Left ventricle myocardium inferior (tissue), 1 donor: Measurements from ENCODE around the gene PKHD1. TPM values are rescaled to one million over a fixed set of nuclear protein-coding genes. Genes with fewer than 3 reads are reported as not detected.

ENCODE experiments used
- DNase-seq: peaks from one replicate; pipeline ENCODE4 v3.0.0-alpha.2; 2020
- H3K27ac ChIP-seq: fragments of 200-600 bp; replicated peaks from 2 replicates; pipeline ENCODE4 v1.8.0; 2021
- H3K27me3 ChIP-seq: fragments of 200-600 bp; 2 replicates; pipeline ENCODE4 v1.8.0; 2021; ENCODE audit warnings: low read depth
- H3K36me3 ChIP-seq: fragments of 200-600 bp; 2 replicates; pipeline ENCODE4 v1.8.0; 2021
- H3K4me1 ChIP-seq: fragments of 200-600 bp; 2 replicates; pipeline ENCODE4 v1.8.0; 2021
- H3K4me3 ChIP-seq: fragments of 200-600 bp; 2 replicates; pipeline ENCODE4 v1.8.0; 2021; ENCODE audit warnings: mild to moderate bottlenecking, moderate library complexity
- H3K9me3 ChIP-seq: fragments of 200-600 bp; replicated peaks from 2 replicates; pipeline ENCODE4 v1.8.0; 2021
- intact Hi-C: fragments of 100-400 bp; cut with micrococcal nuclease; formaldehyde crosslinking; loops from one replicate; pipeline ENCODE4 v1.11.0; 2022
- total RNA-seq: library from RNA; stranded (reverse); fragmentation: NEBNext Ultra II Directional; extraction: Animal tissue kit (Norgen Biotek cat#: 25700); gene quantifications from one replicate; pipeline ENCODE4 v1.2.1, GENCODE V29; 2021
- TF ChIP-seq, protein P1 (sequence below): fragments of 200-600 bp; IDR thresholded peaks from 2 replicates; pipeline ENCODE4 v1.8.0; 2021; ENCODE audit warnings: antibody characterized with exemption, mild to moderate bottlenecking, borderline replicate concordance
- donor health status: DM: no; HTN: yes; CAD: no; lungs with severe emphysema.

Gene PKHD1
- total RNA-seq, 1 donor from 2014 or later, result not detected

GRCh38 chr6:51963980-51964379 is 123.4 kb downstream of the PKHD1 start:
- Histone ChIP-seq H3K4me1 (no peaks in the 10 kb centered on the region), H3K36me3 (no peaks in the 10 kb centered on the region), H3K4me3 (no peak overlapping the region), H3K9me3 (no peaks in the 10 kb centered on the region), H3K27me3 (peaks cover 76% of the 10 kb centered on the region), H3K27ac (no peak overlapping the region)
- DNase-seq, result no peak
- intact Hi-C loops, result no loop called here
- TF ChIP-seq, protein P1, sequence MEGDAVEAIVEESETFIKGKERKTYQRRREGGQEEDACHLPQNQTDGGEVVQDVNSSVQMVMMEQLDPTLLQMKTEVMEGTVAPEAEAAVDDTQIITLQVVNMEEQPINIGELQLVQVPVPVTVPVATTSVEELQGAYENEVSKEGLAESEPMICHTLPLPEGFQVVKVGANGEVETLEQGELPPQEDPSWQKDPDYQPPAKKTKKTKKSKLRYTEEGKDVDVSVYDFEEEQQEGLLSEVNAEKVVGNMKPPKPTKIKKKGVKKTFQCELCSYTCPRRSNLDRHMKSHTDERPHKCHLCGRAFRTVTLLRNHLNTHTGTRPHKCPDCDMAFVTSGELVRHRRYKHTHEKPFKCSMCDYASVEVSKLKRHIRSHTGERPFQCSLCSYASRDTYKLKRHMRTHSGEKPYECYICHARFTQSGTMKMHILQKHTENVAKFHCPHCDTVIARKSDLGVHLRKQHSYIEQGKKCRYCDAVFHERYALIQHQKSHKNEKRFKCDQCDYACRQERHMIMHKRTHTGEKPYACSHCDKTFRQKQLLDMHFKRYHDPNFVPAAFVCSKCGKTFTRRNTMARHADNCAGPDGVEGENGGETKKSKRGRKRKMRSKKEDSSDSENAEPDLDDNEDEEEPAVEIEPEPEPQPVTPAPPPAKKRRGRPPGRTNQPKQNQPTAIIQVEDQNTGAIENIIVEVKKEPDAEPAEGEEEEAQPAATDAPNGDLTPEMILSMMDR, result no peak

DNA sequence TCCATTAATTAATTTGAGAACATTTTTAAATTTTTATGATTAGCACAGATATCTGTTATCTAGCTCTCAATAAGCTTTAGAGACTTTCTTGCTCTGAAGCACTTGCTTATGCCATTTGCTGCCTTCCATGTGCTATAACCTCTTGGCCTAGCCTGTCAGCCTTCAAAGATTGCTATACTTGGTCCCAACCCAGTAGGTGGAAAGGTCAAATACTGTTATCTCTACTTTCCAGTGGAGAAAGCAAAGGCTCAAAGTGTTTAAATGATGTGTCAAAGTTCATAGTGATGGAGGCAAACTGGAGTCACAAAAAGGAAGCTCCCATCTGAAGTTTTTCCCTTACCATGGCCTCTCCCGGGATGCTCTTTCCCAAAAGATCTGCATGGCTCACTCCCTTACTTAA is 125.1 kb downstream of the PKHD1 start:
- TF ChIP-seq, protein P1, result no peak
- intact Hi-C loops, result no loop called here

GRCh38 chr6:51960419-51960818 is 127.0 kb downstream of the PKHD1 start:
- no peak overlapping the region for H3K4me3 ChIP-seq
- intact Hi-C loops, result no loop called here
- no peak overlapping the region for H3K27ac ChIP-seq
- no peaks in the 10 kb centered on the region for H3K36me3 ChIP-seq
- TF ChIP-seq, protein P1, result no peak
- H3K27me3 ChIP-seq, result peaks cover 62% of the 10 kb centered on the region
- DNase-seq, result no peak
- H3K4me1 ChIP-seq, result no peaks in the 10 kb centered on the region
- no peaks in the 10 kb centered on the region for H3K9me3 ChIP-seq

More for the DNA sequence above, 125.1 kb downstream of the PKHD1 start:
- Histone ChIP-seq H3K4me1 (no peaks in the 10 kb centered on the region), H3K27ac (no peak overlapping the region), H3K9me3 (no peaks in the 10 kb centered on the region), H3K4me3 (no peak overlapping the region), H3K27me3 (peaks cover 81% of the 10 kb centered on the region), H3K36me3 (no peaks in the 10 kb centered on the region)
- DNase-seq, result no peak

DNA sequence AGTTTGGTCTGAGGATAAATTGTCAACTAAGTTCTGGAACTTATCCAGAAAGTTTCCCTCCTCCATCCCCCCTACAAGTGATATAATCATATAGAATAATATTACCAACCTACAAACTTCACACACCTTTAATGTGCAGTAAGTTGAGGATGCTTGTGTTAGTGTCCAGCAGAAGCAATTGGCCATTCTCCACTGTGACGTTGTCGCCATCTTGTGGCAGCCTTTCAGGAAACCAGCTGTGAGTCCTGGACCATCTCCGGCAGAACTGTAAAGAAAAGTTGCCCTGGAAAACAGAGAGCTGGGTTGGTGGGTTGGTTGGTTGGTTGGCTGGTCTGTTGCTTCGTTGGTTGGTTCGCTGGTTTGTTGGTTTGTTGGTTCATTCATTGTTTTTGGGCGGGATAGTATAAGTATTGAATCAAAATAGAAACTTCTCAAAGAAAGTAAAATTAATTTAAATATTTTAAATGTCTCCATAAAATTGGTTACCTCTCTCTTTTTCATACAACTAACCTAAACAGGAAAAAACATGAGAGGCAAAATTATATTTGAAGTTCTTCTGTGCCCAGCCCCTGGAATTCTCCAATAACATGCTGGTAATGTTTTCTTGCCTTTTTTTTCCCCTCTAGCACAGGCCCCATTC is 127.5 kb downstream of the PKHD1 start:
- Histone ChIP-seq H3K4me3 (no peak overlapping the region), H3K9me3 (no peaks in the 10 kb centered on the region), H3K36me3 (no peaks in the 10 kb centered on the region), H3K4me1 (no peaks in the 10 kb centered on the region), H3K27me3 (peaks cover 56% of the 10 kb centered on the region), H3K27ac (no peak overlapping the region)
- TF ChIP-seq, protein P1, result peak; percentile 70
- intact Hi-C loops, result loop anchor here (10.0 kb wide), 1 partner anchor 1145 kb away; the partner anchor contains the start of gene TFAP2B
- peak; percentile 31 for DNase-seq

- intact Hi-C loops, result loop anchor here (10.0 kb wide), 1 partner anchor 1140 kb away; the partner anchor contains the start of gene TFAP2B
Measured at GRCh38 chr6:51954681-51955080, 132.7 kb downstream of the PKHD1 start.

More at GRCh38 chr6:51954681-51955080, 132.7 kb downstream of the PKHD1 start:
- Histone ChIP-seq H3K4me3 (no peak overlapping the region), H3K27ac (no peak overlapping the region), H3K27me3 (peaks cover 23% of the 10 kb centered on the region), H3K4me1 (no peaks in the 10 kb centered on the region), H3K9me3 (no peaks in the 10 kb centered on the region), H3K36me3 (no peaks in the 10 kb centered on the region)
- DNase-seq, result no peak
- TF ChIP-seq, protein P1, result no peak
